ENCODE results near the gene EIF4E1B. TPM values are rescaled to one million over a fixed set of nuclear protein-coding genes. Genes with fewer than 3 reads are reported as not detected.

EIF4E1B gene
- total RNA-seq, 8 experiments from 2014 or later = 0.31 to 1.3 (median 0.56) TPM

DNA sequence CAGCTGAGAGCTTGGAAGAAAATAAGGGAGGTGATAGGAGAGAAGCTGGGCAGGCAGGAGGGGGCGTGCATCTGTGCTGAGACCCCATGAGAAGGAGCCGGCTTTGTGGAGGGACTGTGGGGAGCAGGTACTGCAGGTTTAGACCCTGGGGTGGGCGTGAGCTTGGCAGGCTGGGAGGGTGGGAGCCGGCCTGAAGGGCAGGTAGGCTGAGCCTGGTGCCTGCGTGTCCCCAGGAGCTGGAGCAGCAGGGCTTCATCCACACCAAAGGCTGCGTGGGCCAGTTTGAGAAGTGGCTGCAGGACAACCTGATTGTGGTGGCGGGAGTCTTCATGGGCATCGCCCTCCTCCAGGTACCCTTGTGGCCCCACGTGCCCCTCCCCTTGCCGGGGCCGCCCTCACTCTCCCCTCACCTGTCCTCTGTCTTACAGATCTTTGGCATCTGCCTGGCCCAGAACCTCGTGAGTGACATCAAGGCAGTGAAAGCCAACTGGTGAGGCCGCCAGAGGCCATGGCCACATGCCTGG is 26.1 kb downstream of the EIF4E1B start:
- H3K4me3 ChIP-seq = no peak overlapping the region
- H3K27ac ChIP-seq = no peak overlapping the region
- H3K4me1 ChIP-seq (replicated peaks in 1 of 2) = peaks cover 0 to 2% of the 10 kb centered on the region in 2 donors
- WGBS, 10 experiments = 60 to 100% (median 67%) methylated on average over 1 to 3 of the region's 13 CpGs; no CpG with 5 or more reads in 7 of the 10 experiments
- no peak for ATAC-seq (replicated peaks in 6 of 8)
- in situ Hi-C loops (cut with MboI; ENCODE audit: low pct_unique_long_range_greater_than_20kb in 2 of 9, low sequenced_read_pairs in 9 of 9, unreplicated experiment in 9 of 9) = loop anchor here in 6 of 9 experiments (25.0 kb wide), 3 partner anchors 256 to 456 kb away; no protein-coding TSS in a partner anchor

DNA sequence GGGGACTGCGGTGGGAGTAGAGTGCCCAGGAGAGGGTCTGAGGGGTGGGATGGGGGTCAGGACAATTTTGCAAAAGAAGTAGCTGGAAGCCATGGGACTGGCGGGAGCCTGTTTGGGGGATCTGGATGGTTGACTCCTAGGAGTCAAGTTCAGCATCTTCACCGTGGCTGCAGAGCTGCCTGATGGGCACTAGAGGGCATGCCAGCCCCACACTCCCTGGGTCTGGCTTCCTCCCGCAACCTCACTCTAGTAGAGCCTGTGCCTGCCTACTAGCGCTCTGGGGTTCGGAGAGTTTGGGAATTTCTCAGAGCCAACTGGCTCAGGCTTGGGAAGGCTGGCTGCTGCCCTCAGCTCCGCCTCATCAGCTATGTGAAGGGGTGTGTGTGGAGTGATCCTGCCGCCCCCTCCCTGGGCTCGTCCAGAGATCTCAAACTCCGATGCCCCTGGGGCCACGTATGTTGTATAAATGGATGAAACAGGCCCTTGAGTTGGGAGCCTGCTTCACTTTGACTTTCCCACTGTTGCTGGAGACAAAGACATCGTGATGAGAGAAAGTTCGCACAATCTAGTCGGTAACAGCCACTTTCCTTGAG is 27.6 kb downstream of the EIF4E1B start:
- peak; percentile 38 to 79 (median 70) for ATAC-seq (replicated peaks in 6 of 8)
- in situ Hi-C loops (cut with MboI; ENCODE audit: low pct_unique_long_range_greater_than_20kb in 2 of 9, low sequenced_read_pairs in 9 of 9, unreplicated experiment in 9 of 9) = loop anchor here in 6 of 9 experiments (25.0 kb wide), 3 partner anchors 254 to 454 kb away; no protein-coding TSS in a partner anchor
- Histone ChIP-seq H3K4me1 (replicated peaks in 1 of 2) (peaks cover 0 to 2% of the 10 kb centered on the region in 2 donors), H3K27ac (no peak overlapping the region), H3K4me3 (no peak overlapping the region)
- WGBS, 10 experiments = 34 to 83% (median 46%) methylated on average over 1 to 6 of the region's 14 CpGs; no CpG with 5 or more reads in 5 of the 10 experiments

DNA sequence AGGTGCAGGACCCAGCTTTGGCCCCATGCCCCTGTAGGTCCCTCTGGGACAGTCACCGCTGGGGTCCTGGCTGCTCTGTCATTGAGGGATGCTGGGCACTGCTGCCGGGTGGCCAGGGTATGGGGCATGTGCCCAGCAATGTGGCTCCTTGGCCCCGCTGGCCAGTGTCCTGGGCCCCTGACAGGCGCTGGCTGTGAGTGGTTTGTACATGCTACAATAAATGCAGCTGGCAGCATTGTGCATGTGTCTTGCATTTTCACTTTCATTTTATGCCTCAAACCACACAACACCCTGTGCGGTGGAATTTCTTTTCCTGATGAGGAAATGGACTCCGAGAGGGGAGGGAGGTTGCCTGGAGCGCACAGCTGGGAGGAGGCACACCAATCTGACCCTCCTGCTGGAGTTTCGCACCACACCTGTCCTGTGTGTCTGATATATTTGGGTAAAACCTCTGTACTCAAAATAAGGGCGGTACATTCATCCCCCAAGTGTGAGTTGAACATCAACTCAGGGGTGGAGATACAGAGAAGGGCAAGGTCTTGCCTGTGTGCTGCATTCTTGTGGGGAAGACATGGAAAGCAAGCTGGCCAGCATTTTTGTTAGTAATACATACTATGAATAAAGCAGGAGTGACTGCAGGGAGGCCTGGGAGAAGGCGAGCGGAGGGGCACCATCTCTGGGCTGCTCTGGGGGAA is 28.5 kb downstream of the EIF4E1B start:
- 67 to 90% (median 75%) methylated on average over 1 to 7 of the region's 11 CpGs; no CpG with 5 or more reads in 4 of the 10 experiments for WGBS, 10 experiments
- H3K4me1 ChIP-seq (replicated peaks in 1 of 2) = peaks cover 0 to 2% of the 10 kb centered on the region in 2 donors
- H3K27ac ChIP-seq = no peak overlapping the region
- peak in 2 of 8 experiments; percentile 67 to 72 for ATAC-seq (replicated peaks in 6 of 8)
- no peak overlapping the region for H3K4me3 ChIP-seq
- in situ Hi-C loops (cut with MboI; ENCODE audit: low pct_unique_long_range_greater_than_20kb in 2 of 9, low sequenced_read_pairs in 9 of 9, unreplicated experiment in 9 of 9) = loop anchor here in 6 of 9 experiments (25.0 kb wide), 3 partner anchors 253 to 453 kb away; no protein-coding TSS in a partner anchor

DNA sequence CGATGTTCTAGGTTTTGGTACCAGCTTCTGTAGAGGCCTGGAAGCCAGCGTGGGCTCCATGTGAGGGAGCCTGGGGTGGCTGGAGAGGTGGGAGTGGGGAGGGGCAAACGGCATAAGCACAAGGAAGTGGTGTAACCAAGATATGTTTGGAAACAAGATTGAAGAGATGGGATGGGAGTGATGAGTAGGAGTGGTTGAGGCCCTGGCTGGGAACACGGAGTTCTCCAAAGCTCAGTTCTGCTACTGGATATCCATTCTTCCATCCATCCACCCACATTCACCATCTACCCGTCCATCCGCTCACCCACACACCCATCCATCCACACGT is 29.0 kb downstream of the EIF4E1B start:
- Histone ChIP-seq H3K27ac (no peak overlapping the region), H3K4me3 (no peak overlapping the region), H3K4me1 (replicated peaks in 1 of 2) (peaks cover 5 to 7% of the 10 kb centered on the region in 2 donors)
- WGBS, 10 experiments = 64 to 82% (median 80%) methylated on average over 1 to 3 of the region's 7 CpGs; no CpG with 5 or more reads in 5 of the 10 experiments
- in situ Hi-C loops (cut with MboI; ENCODE audit: low pct_unique_long_range_greater_than_20kb in 2 of 9, low sequenced_read_pairs in 9 of 9, unreplicated experiment in 9 of 9) = loop anchor here in 6 of 9 experiments (25.0 kb wide), 3 partner anchors 253 to 453 kb away; no protein-coding TSS in a partner anchor
- ATAC-seq (replicated peaks in 6 of 8) = no peak

DNA sequence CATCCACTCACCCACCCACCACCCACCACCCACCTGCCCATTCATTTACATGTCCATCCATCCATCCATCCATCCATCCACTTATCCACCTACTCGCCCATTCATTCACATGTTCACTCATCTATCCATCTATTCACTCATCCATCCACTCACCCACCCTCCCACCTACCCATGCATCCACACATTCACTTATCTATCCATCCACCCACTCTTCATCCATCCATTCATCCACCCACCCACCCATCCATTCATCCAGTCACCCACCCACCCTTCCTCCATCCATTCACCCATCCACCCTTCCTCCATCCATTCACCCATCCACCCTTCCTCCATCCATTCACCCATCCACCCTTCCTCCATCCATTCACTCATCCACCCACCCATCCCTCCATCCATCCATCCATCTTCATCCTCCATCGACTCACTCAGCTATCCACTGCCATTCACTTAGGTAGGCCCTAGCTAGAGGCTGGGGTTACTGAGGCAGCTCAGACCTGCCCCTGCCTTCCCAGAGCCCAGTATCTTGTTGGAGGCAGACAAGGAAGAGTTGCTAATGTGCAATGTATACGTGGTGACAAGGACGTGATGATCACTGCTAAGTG is 29.5 kb downstream of the EIF4E1B start:
- no peak overlapping the region for H3K4me3 ChIP-seq
- peaks cover 10% of the 10 kb centered on the region in 2 donors for H3K4me1 ChIP-seq (replicated peaks in 1 of 2)
- WGBS, 10 experiments = 0 to 20% methylated on average over 1 of the region's 4 CpGs; no CpG with 5 or more reads in 8 of the 10 experiments
- ATAC-seq (replicated peaks in 6 of 8) = no peak
- H3K27ac ChIP-seq = no peak overlapping the region
- in situ Hi-C loops (cut with MboI; ENCODE audit: low pct_unique_long_range_greater_than_20kb in 2 of 9, low sequenced_read_pairs in 9 of 9, unreplicated experiment in 9 of 9) = loop anchor here in 7 of 9 experiments (10.0 to 25.0 kb wide), 4 partner anchors 252 to 455 kb away; no protein-coding TSS in a partner anchor

DNA sequence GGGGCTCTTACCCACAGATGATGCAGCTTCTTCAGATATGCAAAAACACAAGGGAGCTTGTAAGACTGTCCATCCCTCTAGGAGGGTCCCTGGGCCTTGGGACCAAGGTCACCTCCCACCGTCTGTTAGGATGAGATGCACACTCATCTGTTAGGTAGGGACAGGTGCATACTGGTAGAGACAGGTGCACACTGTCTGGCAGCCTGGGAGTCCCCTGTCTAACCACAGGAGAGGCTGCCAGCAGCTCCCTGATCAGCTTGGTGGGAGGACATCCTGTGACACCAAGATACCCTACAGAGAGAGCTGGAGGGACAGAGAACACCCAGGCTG is 30.0 kb downstream of the EIF4E1B start:
- peak in 2 of 8 experiments; percentile 7 to 17 for ATAC-seq (replicated peaks in 6 of 8)
- in situ Hi-C loops (cut with MboI; ENCODE audit: low pct_unique_long_range_greater_than_20kb in 2 of 9, low sequenced_read_pairs in 9 of 9, unreplicated experiment in 9 of 9) = loop anchor here in 7 of 9 experiments (10.0 to 25.0 kb wide), 4 partner anchors 252 to 454 kb away; no protein-coding TSS in a partner anchor
- WGBS, 10 experiments = 0% methylated on average over 1 of the region's 1 CpG; no CpG with 5 or more reads in 7 of the 10 experiments
- Histone ChIP-seq H3K4me1 (replicated peaks in 1 of 2) (peaks cover 12% of the 10 kb centered on the region in 2 donors), H3K27ac (no peak overlapping the region), H3K4me3 (no peak overlapping the region)

DNA sequence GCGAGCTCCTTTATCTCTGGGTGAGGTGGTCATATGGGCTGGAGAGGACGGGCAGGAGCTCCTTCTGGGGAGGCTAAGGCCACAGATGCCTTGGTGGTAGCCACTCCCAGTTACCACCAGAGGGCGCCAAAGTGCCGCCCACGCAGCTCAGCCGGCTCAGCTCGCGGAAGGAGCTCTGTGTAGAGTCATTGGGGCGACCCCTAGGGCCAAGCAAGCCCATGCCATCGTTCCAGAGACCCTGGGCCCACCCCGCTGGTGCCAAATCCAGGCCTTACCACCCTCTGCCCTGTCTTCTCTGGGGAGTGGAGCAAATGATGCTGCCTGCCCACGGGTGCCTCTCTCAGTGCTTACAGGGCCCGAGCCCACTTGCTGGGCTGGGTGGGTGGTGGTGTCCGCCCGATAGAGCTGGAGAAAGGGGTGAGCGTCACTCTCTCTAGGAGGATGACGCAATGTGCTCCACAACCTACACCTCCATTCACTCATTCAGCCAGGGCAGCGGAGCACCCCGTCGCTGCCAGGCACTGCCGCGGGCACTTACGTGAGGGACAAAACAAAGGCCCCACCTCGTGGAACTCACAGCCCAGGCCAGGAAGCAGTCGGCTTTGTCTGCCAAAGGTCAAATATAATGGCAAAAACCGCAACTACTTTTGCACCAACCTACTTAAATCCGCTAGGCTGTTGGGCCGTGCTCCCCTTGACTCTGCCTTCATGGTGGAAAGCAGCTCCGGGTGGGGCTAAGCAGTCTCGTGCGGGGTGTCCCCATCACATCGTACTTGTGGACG is 30.6 kb downstream of the EIF4E1B start:
- no peak overlapping the region for H3K27ac ChIP-seq
- in situ Hi-C loops (cut with MboI; ENCODE audit: low pct_unique_long_range_greater_than_20kb in 2 of 9, low sequenced_read_pairs in 9 of 9, unreplicated experiment in 9 of 9) = loop anchor here in 7 of 9 experiments (10.0 to 25.0 kb wide), 4 partner anchors 251 to 454 kb away; no protein-coding TSS in a partner anchor
- H3K4me3 ChIP-seq = no peak overlapping the region

DNA sequence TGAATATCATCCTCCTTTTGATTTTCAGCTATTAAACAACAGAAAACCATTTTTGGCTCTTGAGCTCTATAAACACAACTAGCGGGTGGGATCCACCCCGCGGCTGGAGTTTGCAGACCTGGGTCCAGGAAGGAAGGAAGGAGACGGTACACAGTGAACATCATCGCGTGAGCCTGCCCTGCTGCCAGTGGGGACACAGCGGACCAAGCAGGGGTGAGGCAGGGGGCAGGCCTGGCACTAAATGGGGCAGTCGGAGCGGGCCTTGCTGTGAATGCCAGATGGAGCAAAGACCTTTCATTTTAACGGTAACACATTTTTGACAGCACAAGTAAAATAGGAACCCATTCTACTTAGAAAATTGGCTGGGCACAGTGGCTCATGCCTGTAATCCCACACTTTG is 31.2 kb downstream of the EIF4E1B start:
- Histone ChIP-seq H3K4me3 (no peak overlapping the region), H3K4me1 (replicated peaks in 1 of 2) (peaks cover 12% of the 10 kb centered on the region in 2 donors), H3K27ac (no peak overlapping the region)
- no peak for ATAC-seq (replicated peaks in 6 of 8)
- WGBS, 10 experiments = 100% methylated on average over 1 to 3 of the region's 10 CpGs; no CpG with 5 or more reads in 5 of the 10 experiments
- in situ Hi-C loops (cut with MboI; ENCODE audit: low pct_unique_long_range_greater_than_20kb in 2 of 9, low sequenced_read_pairs in 9 of 9, unreplicated experiment in 9 of 9) = loop anchor here in 7 of 9 experiments (10.0 to 25.0 kb wide), 4 partner anchors 251 to 453 kb away; no protein-coding TSS in a partner anchor

More for the DNA sequence above, 30.6 kb downstream of the EIF4E1B start:
- ATAC-seq (replicated peaks in 6 of 8) = peak; percentile 63 to 91 (median 78)
- 28 to 100% (median 64%) methylated on average over 1 to 18 of the region's 33 CpGs; no CpG with 5 or more reads in 2 of the 10 experiments for WGBS, 10 experiments
- H3K4me1 ChIP-seq (replicated peaks in 1 of 2) = peaks cover 12% of the 10 kb centered on the region in 2 donors

DNA sequence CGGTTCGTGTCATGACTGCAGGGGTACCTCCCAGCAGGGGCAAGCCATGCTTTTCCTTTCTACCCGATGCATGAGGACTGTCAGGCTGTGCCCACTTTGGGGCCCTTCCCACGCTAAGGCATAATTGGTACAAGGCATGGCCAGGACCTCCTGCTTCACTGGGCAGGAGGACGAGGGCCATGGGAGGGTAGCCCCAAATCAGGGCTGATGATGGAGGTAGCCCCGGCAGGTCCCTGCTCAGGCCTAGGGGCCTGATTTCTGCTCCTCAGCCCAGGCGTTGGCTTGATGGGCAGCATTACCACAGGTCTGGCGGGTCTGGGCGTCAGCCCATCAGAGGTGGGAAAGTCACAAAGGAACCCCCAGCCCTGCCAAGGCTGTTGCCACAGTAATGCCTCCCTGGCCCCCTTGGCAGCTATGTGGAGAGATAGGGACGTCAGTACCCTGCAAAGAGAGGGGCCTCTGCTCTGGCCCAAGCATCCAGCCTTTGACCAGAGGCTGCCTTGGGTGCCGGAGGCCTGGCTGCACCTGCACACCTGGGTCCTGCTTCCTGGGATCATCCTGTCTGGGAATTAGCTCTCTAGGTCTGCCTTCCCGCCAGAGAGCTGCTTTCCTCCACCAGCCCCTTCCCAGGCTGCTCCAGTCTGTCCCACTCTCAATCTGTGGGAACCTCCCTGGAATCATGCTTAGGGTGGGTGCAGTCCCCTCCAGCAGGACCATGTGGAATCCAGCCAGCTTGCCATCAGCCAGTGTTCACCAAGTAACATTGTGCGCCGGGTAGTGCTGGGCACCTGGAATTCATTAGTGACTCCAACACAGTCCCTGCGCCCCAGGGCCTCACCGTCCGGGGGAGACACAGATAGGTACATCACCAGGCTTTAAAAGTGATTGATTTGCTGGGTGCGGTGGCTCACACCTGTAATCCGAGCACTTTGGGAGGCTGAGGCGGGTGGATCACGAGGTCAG is 32.2 kb downstream of the EIF4E1B start:
- in situ Hi-C loops (cut with MboI; ENCODE audit: low pct_unique_long_range_greater_than_20kb in 2 of 9, low sequenced_read_pairs in 9 of 9, unreplicated experiment in 9 of 9) = loop anchor here in 7 of 9 experiments (10.0 to 25.0 kb wide), 4 partner anchors 250 to 452 kb away; no protein-coding TSS in a partner anchor
- no peak overlapping the region for H3K27ac ChIP-seq
- H3K4me3 ChIP-seq = no peak overlapping the region
- ATAC-seq (replicated peaks in 6 of 8) = no peak
- 39 to 100% (median 72%) methylated on average over 1 to 8 of the region's 21 CpGs; no CpG with 5 or more reads in 2 of the 10 experiments for WGBS, 10 experiments
- peaks cover 12% of the 10 kb centered on the region in 2 donors for H3K4me1 ChIP-seq (replicated peaks in 1 of 2)

DNA sequence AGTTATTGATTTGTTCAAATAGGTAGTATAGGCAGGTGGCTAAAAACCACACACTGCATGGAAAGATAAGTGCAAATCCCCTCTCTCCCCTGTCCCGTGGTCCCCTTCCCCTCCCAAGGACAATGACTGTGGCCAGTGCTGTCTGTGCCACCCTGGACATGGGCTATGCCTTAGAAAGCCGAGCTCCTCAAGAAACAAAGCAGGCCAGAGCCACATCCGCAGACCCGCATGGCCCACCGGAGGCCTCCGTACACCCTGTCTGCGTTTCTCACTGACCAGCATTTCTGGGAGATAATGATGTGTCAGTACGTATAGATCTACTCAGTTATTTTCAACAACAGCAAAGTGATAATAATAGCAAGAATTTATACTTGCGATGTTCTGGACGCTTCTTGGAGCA is 33.1 kb downstream of the EIF4E1B start:
- in situ Hi-C loops (cut with MboI; ENCODE audit: low pct_unique_long_range_greater_than_20kb in 2 of 9, low sequenced_read_pairs in 9 of 9, unreplicated experiment in 9 of 9) = loop anchor here in 7 of 9 experiments (10.0 to 25.0 kb wide), 4 partner anchors 249 to 451 kb away; no protein-coding TSS in a partner anchor

DNA sequence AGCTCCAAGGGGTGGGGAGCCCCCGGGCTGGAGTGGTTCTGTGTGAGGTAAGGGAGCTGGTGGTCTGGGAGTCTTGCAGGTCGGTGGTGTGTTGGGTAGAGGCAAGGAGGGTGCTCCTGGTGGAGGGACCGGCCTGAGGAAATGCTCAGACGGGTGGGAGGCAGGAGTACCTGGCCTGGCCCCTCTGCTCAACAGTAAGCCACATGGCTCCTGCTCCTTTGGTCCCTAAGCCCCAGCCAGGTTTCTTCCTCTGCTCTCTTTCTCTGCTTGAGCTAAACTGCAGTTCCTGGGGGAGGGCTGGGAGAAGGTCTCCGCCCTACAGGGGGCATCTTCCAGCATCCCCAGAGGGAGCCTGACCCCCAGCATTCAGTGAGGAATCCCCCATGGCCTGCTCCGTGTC is 34.0 kb downstream of the EIF4E1B start:
- Histone ChIP-seq H3K4me1 (replicated peaks in 1 of 2) (peaks cover 12% of the 10 kb centered on the region in 2 donors), H3K27ac (peak overlapping the region in 1 of 2 donors; percentile 2), H3K4me3 (no peak overlapping the region)
- peak in 5 of 8 experiments; percentile 3 to 37 (median 30) for ATAC-seq (replicated peaks in 6 of 8)
- in situ Hi-C loops (cut with MboI; ENCODE audit: low pct_unique_long_range_greater_than_20kb in 2 of 9, low sequenced_read_pairs in 9 of 9, unreplicated experiment in 9 of 9) = loop anchor here in 7 of 9 experiments (10.0 to 25.0 kb wide), 4 partner anchors 248 to 450 kb away; no protein-coding TSS in a partner anchor
- whole genome bisulfite sequencing, 10 experiments = 0 to 64% methylated on average over 1 to 2 of the region's 6 CpGs; no CpG with 5 or more reads in 8 of the 10 experiments

More for the DNA sequence above, 33.1 kb downstream of the EIF4E1B start:
- no peak for ATAC-seq (replicated peaks in 6 of 8)
- peaks cover 12% of the 10 kb centered on the region in 2 donors for H3K4me1 ChIP-seq (replicated peaks in 1 of 2)
- H3K27ac ChIP-seq = no peak overlapping the region
- 39 to 95% (median 85%) methylated on average over 2 to 10 of the region's 10 CpGs; no CpG with 5 or more reads in 3 of the 10 experiments for WGBS, 10 experiments
- H3K4me3 ChIP-seq = no peak overlapping the region
